SK-N-SH (cell line): ENCODE measurements around the gene PRPSAP2.

ENCODE experiments used
- EP300 ChIP-seq, 2 experiments: IDR thresholded peaks; 2 replicates each; pipeline versions ENCODE4 v1.4.0 to v1.6.1; 2012; ENCODE audit warnings: borderline replicate concordance in 1 of 2, low read depth in 1 of 2, low read length in 1 of 2
- EZH2phosphoT487 ChIP-seq: fragments of 200-600 bp; sonication (generic); IDR thresholded peaks from 2 replicates; pipeline ENCODE4 v1.6.1; 2017; ENCODE audit warnings: low read depth, mixed run types, mild to moderate bottlenecking, antibody characterized with exemption, moderate library complexity, borderline replicate concordance
- GABPA ChIP-seq: IDR thresholded peaks from 2 replicates; pipeline ENCODE4 v1.4.0; 2012; ENCODE audit warnings: low read depth, mild to moderate bottlenecking
- NFIC ChIP-seq: IDR thresholded peaks from 2 replicates; pipeline ENCODE4 v1.4.0; 2012; ENCODE audit warnings: borderline replicate concordance
- POLR2AphosphoS5 ChIP-seq: IDR thresholded peaks from 2 replicates; pipeline ENCODE4 v1.6.1; 2012; ENCODE audit warnings: low read depth, low read length
- REST ChIP-seq: IDR thresholded peaks from 2 replicates; pipeline ENCODE4 v1.6.1; 2012; ENCODE audit warnings: mild to moderate bottlenecking, low read depth, low read length, moderate library complexity
- SIN3A ChIP-seq: IDR thresholded peaks from 2 replicates; pipeline ENCODE4 v1.6.1; 2012; ENCODE audit warnings: low read depth, mild to moderate bottlenecking, low read length, moderate library complexity, borderline replicate concordance
- YY1 ChIP-seq: IDR thresholded peaks from 2 replicates; pipeline ENCODE4 v1.4.0; 2012; ENCODE audit warnings: low read depth, mild to moderate bottlenecking
- ZBTB33 ChIP-seq: IDR thresholded peaks from 2 replicates; pipeline ENCODE4 v1.4.0; 2012; ENCODE audit warnings: low read depth, borderline replicate concordance
- TF ChIP-seq, protein P1 (sequence below): fragments of 200-600 bp; sonication (generic); IDR thresholded peaks from 2 replicates; pipeline ENCODE4 v1.6.1; 2017; ENCODE audit warnings: antibody characterized with exemption, mild to moderate bottlenecking, moderate library complexity
- TF ChIP-seq, protein P2 (sequence below): IDR thresholded peaks from 2 replicates; pipeline ENCODE4 v1.4.0; 2012; ENCODE audit warnings: low read depth

DNA sequence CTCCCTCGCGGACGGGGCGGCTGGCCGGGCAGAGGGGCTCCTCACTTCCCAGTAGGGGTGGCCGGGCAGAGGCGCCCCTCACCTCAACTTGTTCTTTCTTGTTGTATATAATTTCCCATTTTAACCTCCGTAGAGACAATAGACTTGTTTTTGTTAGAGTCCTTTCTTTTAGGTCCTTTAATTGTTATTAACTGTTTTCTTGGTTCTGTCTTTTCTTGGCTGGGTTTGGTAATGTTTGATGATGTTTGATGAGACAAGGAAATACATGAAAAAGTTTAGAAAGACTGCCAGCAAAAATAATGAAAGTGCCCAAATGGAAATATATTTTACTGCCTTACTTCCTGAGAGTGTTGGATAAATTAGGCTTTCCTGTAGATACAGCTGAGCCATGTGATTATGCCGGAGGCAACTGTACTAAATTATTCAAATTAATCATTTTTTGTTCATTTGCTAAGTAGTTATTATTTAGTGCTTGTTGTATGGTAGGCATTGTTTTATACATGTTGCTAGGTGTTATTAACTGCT, 30.9 kb downstream of the PRPSAP2 start:
- TF ChIP-seq, protein P1, sequence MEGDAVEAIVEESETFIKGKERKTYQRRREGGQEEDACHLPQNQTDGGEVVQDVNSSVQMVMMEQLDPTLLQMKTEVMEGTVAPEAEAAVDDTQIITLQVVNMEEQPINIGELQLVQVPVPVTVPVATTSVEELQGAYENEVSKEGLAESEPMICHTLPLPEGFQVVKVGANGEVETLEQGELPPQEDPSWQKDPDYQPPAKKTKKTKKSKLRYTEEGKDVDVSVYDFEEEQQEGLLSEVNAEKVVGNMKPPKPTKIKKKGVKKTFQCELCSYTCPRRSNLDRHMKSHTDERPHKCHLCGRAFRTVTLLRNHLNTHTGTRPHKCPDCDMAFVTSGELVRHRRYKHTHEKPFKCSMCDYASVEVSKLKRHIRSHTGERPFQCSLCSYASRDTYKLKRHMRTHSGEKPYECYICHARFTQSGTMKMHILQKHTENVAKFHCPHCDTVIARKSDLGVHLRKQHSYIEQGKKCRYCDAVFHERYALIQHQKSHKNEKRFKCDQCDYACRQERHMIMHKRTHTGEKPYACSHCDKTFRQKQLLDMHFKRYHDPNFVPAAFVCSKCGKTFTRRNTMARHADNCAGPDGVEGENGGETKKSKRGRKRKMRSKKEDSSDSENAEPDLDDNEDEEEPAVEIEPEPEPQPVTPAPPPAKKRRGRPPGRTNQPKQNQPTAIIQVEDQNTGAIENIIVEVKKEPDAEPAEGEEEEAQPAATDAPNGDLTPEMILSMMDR, result no peak
- TF ChIP-seq, protein P2, sequence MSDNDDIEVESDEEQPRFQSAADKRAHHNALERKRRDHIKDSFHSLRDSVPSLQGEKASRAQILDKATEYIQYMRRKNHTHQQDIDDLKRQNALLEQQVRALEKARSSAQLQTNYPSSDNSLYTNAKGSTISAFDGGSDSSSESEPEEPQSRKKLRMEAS, result no peak
- TF ChIP-seq SIN3A (no peak), NFIC (no peak), EZH2phosphoT487 (no peak), REST (no peak), EP300 (IDR thresholded peaks at IDR 0.05; ENCODE audit: borderline replicate concordance in 1 of 2, low read depth in 1 of 2, low read length in 1 of 2) (no peak), POLR2AphosphoS5 (no peak), YY1 (no peak), ZBTB33 (no peak), GABPA (no peak)
